K562 (cell line): Measurements from ENCODE around the gene STX1A. TPM values are rescaled to one million over a fixed set of nuclear protein-coding genes. Genes with fewer than 3 reads are reported as not detected.

Experiments
- ARID4B ChIP-seq: sonication (generic); formaldehyde crosslinking; IDR thresholded peaks from 2 replicates; pipeline ENCODE4 v1.8.0; 2022; ENCODE audit warnings: mild to moderate bottlenecking, missing genetic modification reagents
- CBFB ChIP-seq: sonication (generic); formaldehyde crosslinking; IDR thresholded peaks from 2 replicates; pipeline ENCODE4 v1.4.0; 2020; ENCODE audit warnings: mild to moderate bottlenecking, missing genetic modification reagents
- CBX2 ChIP-seq: fragments of 200-600 bp; sonication (generic); IDR thresholded peaks from one replicate; pipeline ENCODE4 v1.6.1; 2012; ENCODE audit warnings: mild to moderate bottlenecking, low read length, inconsistent platforms; ENCODE audit not compliant: insufficient read depth, poor library complexity, severe bottlenecking
- ELF1 ChIP-seq: fragments of 200-800 bp; sonication (Bioruptor generic); IDR thresholded peaks from 2 replicates; pipeline ENCODE4 v1.6.1; 2016; ENCODE audit warnings: missing genetic modification characterization, missing compliant biosample characterization
- FOXK1 ChIP-seq: sonication (generic); formaldehyde crosslinking; IDR thresholded peaks from 2 replicates; pipeline ENCODE4 v1.8.0; 2022; ENCODE audit warnings: missing genetic modification reagents, mild to moderate bottlenecking, borderline replicate concordance
- HNRNPUL1 ChIP-seq: fragments of 200-400 bp; formaldehyde crosslinking; IDR thresholded peaks from 2 replicates; pipeline ENCODE4 v1.6.1; 2017; ENCODE audit warnings: low read length
- MCM3 ChIP-seq: fragments of 450-650 bp; IDR thresholded peaks from 2 replicates; pipeline ENCODE4 v1.6.1; 2016
- POLR2AphosphoS2 ChIP-seq: IDR thresholded peaks from 2 replicates; pipeline ENCODE4 v1.6.1; 2012; ENCODE audit warnings: low read length, improper control_type of control experiment
- TAF1 ChIP-seq: IDR thresholded peaks from 2 replicates; pipeline ENCODE4 v1.6.1; 2011; ENCODE audit warnings: mild to moderate bottlenecking, low read length, moderate library complexity; ENCODE audit not compliant: insufficient read depth, control insufficient read depth, severe bottlenecking; ENCODE audit errors: extremely low read depth
- TBP ChIP-seq: optimal IDR thresholded peaks from 2 replicates; pipeline ENCODE3; 2011; ENCODE audit warnings: low read depth, low read length, improper control_type of control experiment
- TEAD2 ChIP-seq: fragments of 450-650 bp; IDR thresholded peaks from 2 replicates; pipeline ENCODE4 v1.6.1; 2016; ENCODE audit warnings: missing genetic modification characterization, control low read depth, missing compliant biosample characterization
- WHSC1 ChIP-seq: IDR thresholded peaks from one replicate; pipeline ENCODE4 v1.6.1; 2012; ENCODE audit warnings: low read length, control low read depth, inconsistent platforms
- ZNF134 ChIP-seq: fragments of 250-450 bp; sonication (Bioruptor Pico); conservative IDR thresholded peaks from 2 replicates; pipeline ENCODE4 v1.4.0; 2020
- ZNF197 ChIP-seq: fragments of 200-800 bp; sonication (Bioruptor generic); IDR thresholded peaks from 2 replicates; pipeline ENCODE4 v1.6.1; 2016; ENCODE audit warnings: low read depth, missing genetic modification characterization, missing compliant biosample characterization
- ZNF354B ChIP-seq: fragments of 250-450 bp; sonication (Bioruptor Pico); IDR thresholded peaks from 2 replicates; pipeline ENCODE4 v1.4.0; 2020
- ZNF444 ChIP-seq: fragments of 250-450 bp; sonication (Bioruptor Pico); IDR thresholded peaks from 2 replicates; pipeline ENCODE4 v1.4.0; 2020; ENCODE audit warnings: mild to moderate bottlenecking, moderate library complexity
- polyA plus RNA-seq, 8 experiments: library from polyadenylated mRNA; depleted of rRNA in 4 of 8; stranded (reverse) in 5 of 8; unstranded in 3 of 8; fragments of >200 nt; fragmentation: Nextera tagmentation in 2 of 8; fragmentation: Illumina TruSeq in 1 of 8; extraction: Ambion mirVana in 2 of 8; extraction: Trizol in 1 of 8; gene quantifications; 2 replicates each; pipeline versions ENCODE4 v1.2.1 to v1.2.3, GENCODE V29; 2011 to 2014; ENCODE audit warnings: inconsistent platforms in 1 of 8, missing spikeins in 1 of 8
- total RNA-seq, 7 experiments: library from RNA; depleted of rRNA in 6 of 7; stranded (reverse); fragments of >200 nt in 6 of 7; fragmentation: Illumina TruSeq in 2 of 7; extraction: Trizol in 2 of 7; gene quantifications; 2 replicates each; pipeline versions ENCODE4 v1.2.1 to v1.2.3, GENCODE V29; 2011 to 2021; ENCODE audit warnings: low replicate concordance in 1 of 7
- TF ChIP-seq, protein P1 (sequence below): fragments of 150-350 bp; IDR thresholded peaks from 2 replicates; pipeline ENCODE4 v1.6.1; 2014; ENCODE audit warnings: low read depth, mild to moderate bottlenecking, low read length, borderline replicate concordance
- TF ChIP-seq, protein P2 (sequence below): sonication (generic); formaldehyde crosslinking; IDR thresholded peaks from 2 replicates; pipeline ENCODE4 v1.8.0; 2022; ENCODE audit warnings: missing genetic modification reagents, mild to moderate bottlenecking, borderline replicate concordance

STX1A gene
- total and polyA plus RNA-seq, 9 of the 15 experiments (the other 6 are each of a cell fraction or from before 2014, with no cell fraction given): 0.04 to 15.1 (median 6.3) TPM

- TF ChIP-seq, protein P1, sequence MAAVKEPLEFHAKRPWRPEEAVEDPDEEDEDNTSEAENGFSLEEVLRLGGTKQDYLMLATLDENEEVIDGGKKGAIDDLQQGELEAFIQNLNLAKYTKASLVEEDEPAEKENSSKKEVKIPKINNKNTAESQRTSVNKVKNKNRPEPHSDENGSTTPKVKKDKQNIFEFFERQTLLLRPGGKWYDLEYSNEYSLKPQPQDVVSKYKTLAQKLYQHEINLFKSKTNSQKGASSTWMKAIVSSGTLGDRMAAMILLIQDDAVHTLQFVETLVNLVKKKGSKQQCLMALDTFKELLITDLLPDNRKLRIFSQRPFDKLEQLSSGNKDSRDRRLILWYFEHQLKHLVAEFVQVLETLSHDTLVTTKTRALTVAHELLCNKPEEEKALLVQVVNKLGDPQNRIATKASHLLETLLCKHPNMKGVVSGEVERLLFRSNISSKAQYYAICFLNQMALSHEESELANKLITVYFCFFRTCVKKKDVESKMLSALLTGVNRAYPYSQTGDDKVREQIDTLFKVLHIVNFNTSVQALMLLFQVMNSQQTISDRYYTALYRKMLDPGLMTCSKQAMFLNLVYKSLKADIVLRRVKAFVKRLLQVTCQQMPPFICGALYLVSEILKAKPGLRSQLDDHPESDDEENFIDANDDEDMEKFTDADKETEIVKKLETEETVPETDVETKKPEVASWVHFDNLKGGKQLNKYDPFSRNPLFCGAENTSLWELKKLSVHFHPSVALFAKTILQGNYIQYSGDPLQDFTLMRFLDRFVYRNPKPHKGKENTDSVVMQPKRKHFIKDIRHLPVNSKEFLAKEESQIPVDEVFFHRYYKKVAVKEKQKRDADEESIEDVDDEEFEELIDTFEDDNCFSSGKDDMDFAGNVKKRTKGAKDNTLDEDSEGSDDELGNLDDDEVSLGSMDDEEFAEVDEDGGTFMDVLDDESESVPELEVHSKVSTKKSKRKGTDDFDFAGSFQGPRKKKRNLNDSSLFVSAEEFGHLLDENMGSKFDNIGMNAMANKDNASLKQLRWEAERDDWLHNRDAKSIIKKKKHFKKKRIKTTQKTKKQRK: no peak
- no peak for TF ChIP-seq TAF1
- TF ChIP-seq CBFB (CRISPR knock-in tag): no peak; the same call in 1 of the 2 replicates
- TF ChIP-seq ZNF354B (CRISPR knock-in tag): no peak
- TF ChIP-seq ARID4B: no peak
- no peak for TF ChIP-seq WHSC1
- TF ChIP-seq, protein P2, sequence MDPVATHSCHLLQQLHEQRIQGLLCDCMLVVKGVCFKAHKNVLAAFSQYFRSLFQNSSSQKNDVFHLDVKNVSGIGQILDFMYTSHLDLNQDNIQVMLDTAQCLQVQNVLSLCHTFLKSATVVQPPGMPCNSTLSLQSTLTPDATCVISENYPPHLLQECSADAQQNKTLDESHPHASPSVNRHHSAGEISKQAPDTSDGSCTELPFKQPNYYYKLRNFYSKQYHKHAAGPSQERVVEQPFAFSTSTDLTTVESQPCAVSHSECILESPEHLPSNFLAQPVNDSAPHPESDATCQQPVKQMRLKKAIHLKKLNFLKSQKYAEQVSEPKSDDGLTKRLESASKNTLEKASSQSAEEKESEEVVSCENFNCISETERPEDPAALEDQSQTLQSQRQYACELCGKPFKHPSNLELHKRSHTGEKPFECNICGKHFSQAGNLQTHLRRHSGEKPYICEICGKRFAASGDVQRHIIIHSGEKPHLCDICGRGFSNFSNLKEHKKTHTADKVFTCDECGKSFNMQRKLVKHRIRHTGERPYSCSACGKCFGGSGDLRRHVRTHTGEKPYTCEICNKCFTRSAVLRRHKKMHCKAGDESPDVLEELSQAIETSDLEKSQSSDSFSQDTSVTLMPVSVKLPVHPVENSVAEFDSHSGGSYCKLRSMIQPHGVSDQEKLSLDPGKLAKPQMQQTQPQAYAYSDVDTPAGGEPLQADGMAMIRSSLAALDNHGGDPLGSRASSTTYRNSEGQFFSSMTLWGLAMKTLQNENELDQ (CRISPR knock-in tag): no peak
- TF ChIP-seq FOXK1 (CRISPR knock-in tag): peak; percentile 12; the same call in 1 of the 2 replicates
- no peak for TF ChIP-seq CBX2
- peak; percentile 57; the same call in 1 of the 2 replicates for TF ChIP-seq ZNF444 (CRISPR knock-in tag)
- no peak for TF ChIP-seq HNRNPUL1
- TF ChIP-seq ELF1 (tag): no peak
- TF ChIP-seq TBP: no peak
- no peak for TF ChIP-seq MCM3
- TF ChIP-seq TEAD2: no peak
- TF ChIP-seq ZNF197 (CRISPR knock-in tag): 0 out of 2 replicates have a peak, but pooled peaks have one; percentile 56
- TF ChIP-seq ZNF134 (CRISPR knock-in tag): no peak
- TF ChIP-seq POLR2AphosphoS2: no peak
Observed at GRCh38 chr7:73715648-73716317, 3.7 kb downstream of the STX1A start (continued).
